Kidney epithelial cell (primary cell): Measurements from ENCODE around the gene RIPOR2. TPM values are rescaled to one million over a fixed set of nuclear protein-coding genes. Genes with fewer than 3 reads are reported as not detected.

ENCODE experiments used
- DNase-seq: peaks from one replicate; pipeline ENCODE4 v3.0.0-alpha.2; 2010; ENCODE audit warnings: low read depth
- H3K27me3 ChIP-seq: 2 replicates; pipeline ENCODE4 v1.6.0; 2011; ENCODE audit warnings: low read length; ENCODE audit not compliant: control insufficient read depth, insufficient read depth
- H3K36me3 ChIP-seq: 2 replicates; pipeline ENCODE4 v1.5.1; 2011; ENCODE audit warnings: low read length; ENCODE audit not compliant: control insufficient read depth, insufficient read depth
- H3K4me3 ChIP-seq: 2 replicates; pipeline ENCODE4 v1.5.1; 2011; ENCODE audit warnings: low read depth, mild to moderate bottlenecking, control low read depth, low read length
- CTCF ChIP-seq: IDR thresholded peaks from 2 replicates; pipeline ENCODE4 v1.5.1; 2011; ENCODE audit warnings: mild to moderate bottlenecking, moderate library complexity, low read length, control low read depth, inconsistent platforms; ENCODE audit not compliant: insufficient read depth, poor library complexity, severe bottlenecking
- total RNA-seq: library from RNA; depleted of rRNA; stranded (reverse); fragments of >200 nt; gene quantifications from 2 replicates; pipeline ENCODE4 v1.2.3, GENCODE V29; 2015

The RIPOR2 gene
- total RNA-seq, 1 donor from 2014 or later: 0.79 TPM

DNA sequence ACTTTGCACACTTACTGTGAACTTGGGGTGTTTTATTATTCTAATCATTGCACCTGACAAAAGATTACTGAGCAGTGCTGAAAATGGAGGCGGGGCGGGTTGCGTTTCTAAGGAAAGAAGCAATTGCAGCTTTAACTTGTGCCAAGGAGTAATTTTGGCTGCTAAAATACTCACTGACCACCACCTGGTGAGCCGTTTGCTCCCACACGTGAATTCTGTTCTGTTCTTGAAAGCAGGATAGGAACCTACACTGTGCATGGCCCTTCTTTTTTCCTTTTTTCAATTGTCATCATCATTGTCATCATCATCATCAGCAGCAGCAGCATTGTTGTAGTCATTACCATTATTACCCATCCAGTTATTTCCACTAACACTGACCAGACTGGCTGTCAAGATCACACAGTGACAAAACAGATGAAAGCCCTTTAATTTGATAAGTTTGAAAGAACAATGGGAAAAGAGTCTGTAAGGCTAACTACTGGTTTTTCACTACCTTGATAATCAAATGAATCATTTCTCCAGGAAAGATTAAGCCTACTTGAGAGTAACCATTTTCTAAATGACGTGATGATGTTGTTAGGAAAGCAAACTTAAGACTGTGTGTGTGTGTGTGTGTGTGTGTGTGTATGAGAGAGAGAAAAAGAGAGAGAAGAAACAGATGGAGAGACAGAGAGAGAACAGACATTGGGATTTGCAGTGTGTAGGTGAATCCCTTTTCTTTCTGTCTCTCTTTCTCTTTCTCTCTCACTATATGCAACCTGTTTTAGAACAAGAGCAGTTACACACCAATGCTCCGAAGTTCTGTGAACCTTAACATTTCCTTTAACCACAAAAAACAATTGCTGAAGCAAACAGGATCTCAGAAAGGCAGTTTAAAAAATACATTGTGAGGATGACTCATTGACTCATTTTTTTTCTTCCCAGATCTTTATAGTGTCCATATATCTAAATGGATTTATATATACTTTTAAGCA, 3.8 kb downstream of the RIPOR2 start:
- no peak for TF ChIP-seq CTCF
- Histone ChIP-seq H3K36me3 (no peaks in the 10 kb centered on the region), H3K4me3 (no peak overlapping the region), H3K27me3 (no peaks in the 10 kb centered on the region)
- DNase-seq: peak; percentile 64

- TF ChIP-seq CTCF: no peak
- peak; percentile 18 for DNase-seq
- no peak overlapping the region for H3K4me3 ChIP-seq
- no peaks in the 10 kb centered on the region for H3K27me3 ChIP-seq
- no peaks in the 10 kb centered on the region for H3K36me3 ChIP-seq
Observed at GRCh38 chr6:24931296-24931695, 4.5 kb downstream of the RIPOR2 start.

DNA sequence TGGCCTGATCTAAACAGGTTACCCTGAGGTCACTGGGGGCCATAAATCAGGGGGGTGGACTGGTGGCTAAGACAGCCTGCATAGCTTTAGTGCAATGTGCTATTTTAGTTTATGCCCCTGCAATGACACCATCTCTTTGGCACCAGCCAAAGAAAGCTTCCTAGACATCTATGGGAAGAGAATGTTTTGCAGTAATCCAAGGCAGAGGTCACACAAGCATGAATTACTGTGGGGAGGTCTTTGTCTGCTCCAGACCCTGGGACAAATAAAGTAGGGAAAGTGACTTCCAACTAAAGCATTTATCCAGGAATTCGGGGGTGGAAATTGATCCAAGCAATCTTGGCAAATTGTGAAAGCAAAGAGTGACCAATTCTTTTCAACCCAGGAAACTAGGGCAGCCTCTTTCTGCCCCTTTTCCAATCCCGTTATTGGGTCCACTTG, 5.3 kb downstream of the RIPOR2 start:
- no peaks in the 10 kb centered on the region for H3K36me3 ChIP-seq
- TF ChIP-seq CTCF: no peak
- H3K4me3 ChIP-seq: no peak overlapping the region
- H3K27me3 ChIP-seq: no peaks in the 10 kb centered on the region
- no peak for DNase-seq

- H3K36me3 ChIP-seq: no peaks in the 10 kb centered on the region
- H3K4me3 ChIP-seq: no peak overlapping the region
- DNase-seq: no peak
- TF ChIP-seq CTCF: no peak
- H3K27me3 ChIP-seq: no peaks in the 10 kb centered on the region
Observed at GRCh38 chr6:24929242-24929641, 6.5 kb downstream of the RIPOR2 start.

DNA sequence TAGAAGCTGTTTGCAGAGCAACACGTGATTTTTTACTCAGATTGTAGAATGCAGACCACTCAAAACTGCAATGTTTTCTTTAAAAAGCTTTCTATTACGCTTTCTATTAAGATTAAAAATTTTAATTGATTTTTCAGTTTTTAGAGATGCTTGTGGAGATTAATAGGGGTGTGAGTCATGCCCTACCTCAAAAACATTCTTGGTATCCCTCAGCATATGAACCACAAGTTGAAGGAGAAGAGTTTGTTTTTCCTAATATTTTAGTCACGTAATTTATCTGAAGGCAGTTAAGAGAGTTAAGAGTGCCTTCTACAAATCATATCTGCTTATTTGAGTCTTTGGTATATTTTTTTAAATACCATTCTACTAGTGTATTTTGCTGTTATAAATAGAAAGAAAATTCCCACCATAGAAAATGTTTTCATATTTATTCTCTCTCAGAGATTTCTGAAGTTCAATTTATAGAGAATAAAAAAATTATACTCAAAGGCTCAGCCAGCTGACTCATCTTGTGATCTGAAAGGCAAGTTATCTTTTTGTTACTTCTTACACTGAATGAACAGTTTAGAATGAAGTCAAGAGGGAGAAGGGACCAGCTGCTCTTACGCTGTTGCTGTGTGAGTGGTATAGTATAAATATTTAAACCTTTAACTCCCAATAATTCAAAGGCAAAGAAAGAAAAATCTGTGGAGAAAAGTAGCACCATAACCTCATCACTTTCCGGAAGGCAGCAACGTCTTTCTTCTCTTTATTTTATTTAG, 7.6 kb downstream of the RIPOR2 start:
- no peak for DNase-seq
- H3K36me3 ChIP-seq: no peaks in the 10 kb centered on the region
- H3K4me3 ChIP-seq: no peak overlapping the region
- no peak for TF ChIP-seq CTCF
- H3K27me3 ChIP-seq: no peaks in the 10 kb centered on the region
